ENCODE data around the gene ELMO2.
A peak's percentile ranks its signal among the peaks of the same experiment; 100 is the strongest.

ELMO2 gene

DNA sequence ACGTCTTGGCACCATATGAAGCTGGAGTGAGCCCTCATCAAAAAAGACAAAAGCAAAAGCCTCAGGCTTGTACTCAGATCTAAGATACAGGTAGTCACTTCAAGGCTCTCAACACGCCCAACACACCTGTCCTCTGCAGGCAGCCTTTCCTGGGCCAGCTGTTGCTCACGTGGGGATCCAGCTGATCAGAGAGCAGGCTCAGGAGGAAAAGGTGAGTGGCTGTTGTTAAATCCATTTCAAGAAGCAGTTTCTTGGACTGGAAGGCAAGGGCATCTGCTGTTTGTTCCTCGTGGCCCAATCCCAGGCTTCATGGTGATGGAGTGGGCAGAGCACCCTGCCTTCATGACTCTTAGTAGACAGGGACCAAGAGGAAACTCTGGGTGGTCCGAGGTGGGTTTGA lies 39.6 kb downstream of the ELMO2 start:
- no peak for DNase-seq

DNA sequence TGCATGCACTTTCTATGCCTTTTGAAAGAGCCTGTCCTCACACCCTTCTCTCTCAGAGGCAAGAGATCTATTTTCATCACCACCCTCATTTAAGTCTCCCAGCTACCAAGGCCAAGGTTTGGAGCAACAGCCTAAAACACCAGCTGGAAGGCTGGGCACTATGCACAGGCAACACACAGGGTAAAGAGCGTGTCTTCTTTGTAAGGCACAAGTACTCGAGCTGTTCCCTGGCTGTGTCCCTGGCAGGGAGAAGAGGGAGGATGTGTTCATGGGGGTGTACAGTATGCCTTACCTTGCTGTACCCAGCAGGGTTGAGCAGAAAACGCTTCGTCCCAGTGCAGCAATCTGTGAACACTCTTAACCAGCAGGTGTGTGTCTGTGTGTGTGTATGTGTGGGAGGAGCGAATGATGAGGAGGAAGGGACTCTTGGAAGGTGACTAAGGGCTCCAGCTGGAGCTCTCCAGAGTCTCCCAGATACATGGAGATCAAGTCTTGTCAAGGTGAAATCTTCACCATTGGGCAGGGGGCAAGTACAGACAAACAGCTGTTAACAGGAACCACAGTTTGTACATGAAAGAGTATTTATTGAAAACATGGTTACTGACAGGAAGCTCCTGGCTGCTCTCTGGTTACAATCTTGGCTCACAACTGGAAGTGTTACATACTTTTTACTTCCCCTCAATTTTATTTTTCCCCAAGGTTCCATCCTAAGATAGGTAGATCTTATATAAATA lies 40.8 kb downstream of the ELMO2 start:
- DNase-seq = peak; percentile 45

DNA sequence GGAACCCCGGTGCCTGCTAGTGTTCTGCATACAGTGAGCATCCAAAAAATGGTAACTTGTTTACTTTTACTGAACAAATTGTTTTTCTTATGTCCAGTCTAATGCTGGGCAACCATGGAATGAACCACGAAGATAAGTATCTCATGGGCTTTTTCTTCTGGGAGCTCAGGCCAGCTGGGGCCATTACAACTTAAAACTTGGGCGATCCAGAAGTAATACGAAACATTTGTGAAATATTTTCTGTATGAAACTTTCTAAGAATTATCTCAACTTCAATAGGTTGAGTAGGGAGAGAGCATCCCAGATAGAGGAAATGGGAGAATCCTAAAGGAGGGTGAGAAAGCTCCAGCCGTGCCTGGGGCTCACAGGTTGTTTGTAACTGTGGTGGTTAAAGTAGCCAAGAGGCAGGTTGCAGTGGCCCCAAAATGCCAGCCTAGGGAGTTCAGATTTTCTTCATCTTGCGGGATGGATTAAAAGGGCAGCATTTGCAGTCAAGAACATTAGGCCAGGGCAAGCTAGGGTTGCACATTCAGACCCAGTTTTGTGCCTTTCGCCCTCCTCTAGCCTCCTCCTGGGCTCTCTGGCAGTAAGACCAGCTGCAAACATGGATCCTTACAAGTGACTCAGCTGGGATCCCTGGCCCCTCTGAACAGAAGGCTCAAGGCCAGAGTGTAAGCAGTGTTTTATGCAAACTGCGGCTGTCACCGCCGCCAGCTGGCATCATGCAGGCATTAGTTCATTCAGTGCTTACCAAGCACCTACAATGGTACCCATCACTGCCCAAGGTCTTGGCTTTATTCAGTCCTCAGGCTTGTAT lies 41.5 kb downstream of the ELMO2 start:
- no peak for DNase-seq

DNA sequence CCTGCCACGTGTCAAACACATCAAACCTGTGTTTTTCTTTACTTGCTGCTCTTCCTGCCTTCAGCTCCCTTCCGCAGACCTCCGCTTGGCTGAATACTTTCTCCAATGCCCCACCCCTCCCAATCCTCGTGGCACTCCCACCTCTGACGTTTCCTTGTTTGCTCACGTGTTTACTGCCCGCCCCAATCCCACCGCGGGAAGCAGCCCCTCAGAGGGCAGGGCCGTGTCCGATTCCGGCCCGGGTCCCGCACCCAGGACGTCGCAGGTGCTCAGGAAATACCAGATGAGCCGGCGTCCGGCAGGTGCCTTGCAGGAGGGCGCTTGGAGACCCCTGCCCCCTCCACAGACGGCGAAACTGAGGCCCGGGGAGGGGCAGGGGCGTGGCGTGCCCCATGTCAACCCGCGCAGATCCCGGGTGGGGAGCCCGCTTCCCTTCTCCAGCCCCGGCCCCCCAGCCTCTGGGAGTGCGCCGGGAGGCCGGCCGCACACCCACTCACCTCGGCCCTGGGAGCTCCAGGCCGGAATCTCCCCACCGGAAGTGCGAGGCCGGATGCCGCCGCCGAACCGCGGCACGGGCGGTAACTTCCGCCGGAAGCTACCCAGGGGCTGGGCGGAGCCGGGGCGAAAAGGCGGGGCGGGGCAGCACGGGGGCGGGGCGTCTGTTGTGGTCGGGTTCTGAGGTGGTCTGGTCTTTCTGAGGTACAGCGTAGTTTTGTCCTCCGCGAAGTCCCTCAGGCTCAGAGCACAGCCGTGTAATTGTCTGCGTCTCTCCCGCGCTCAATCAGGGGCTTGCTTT lies 42.3 kb downstream of the ELMO2 start:
- DNase-seq = peak; percentile 90

DNA sequence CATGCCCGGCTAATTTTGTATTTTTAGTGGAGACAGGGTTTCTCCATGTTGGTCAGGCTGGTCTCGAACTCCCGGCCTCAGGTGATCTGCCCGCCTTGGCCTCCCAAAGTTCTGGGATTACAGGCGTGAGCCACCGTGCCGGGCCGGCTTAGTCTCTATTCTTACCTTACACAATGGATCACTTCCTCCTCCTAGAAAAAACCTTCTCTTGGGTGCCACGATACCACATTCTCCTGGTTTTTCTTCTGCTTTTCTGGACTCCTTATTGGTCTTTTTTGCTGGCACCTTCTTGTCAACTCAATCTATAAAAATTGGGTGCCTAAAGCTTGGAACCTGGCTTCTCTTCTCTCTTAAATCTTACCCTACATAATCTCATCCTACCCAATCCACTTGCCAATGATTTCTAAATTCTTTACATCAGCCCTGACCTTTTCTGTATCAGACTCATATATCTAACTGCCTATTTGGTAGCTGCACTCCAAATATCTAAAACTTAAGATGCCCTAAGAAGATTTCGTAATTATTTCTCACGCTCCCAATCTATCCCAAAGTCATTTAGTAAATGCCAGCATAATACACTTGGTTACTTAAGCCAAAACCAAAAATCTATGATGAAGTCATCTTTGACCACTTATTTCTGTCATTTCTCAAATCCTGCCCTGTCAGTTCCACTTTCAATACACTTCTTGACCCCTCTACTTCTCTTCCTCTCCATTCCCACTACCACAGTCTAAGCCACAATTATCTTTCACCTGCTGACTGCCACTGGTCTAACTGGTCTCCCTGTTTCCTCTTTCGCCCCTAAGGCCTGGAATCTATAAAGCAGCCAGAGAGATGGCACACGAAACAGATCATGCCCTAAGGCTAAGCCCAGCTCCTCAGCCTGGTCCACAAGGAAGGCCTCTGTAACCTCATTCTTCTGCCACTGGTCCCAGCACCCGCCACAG lies 43.2 kb downstream of the ELMO2 start:
- no peak for DNase-seq

DNA sequence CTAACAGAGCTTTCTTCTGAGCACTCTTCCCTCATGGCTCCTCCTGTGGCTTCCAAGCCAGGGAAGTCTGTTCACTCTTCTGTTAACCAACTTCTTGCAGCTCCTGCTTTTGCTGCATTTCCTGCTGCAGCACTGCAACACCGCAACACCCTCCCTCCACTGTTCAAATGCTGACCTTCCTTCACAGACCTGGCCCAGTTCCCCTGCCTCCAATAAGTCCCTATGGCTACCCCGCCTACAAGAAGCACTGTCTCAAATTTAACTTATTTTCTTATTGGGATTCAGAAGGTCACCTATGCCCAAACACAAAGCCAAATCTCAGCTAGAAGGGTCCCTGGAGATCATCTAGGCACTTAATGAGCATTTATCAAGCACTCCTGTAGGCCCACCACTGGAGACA lies 44.6 kb downstream of the ELMO2 start:
- DNase-seq = no peak

DNA sequence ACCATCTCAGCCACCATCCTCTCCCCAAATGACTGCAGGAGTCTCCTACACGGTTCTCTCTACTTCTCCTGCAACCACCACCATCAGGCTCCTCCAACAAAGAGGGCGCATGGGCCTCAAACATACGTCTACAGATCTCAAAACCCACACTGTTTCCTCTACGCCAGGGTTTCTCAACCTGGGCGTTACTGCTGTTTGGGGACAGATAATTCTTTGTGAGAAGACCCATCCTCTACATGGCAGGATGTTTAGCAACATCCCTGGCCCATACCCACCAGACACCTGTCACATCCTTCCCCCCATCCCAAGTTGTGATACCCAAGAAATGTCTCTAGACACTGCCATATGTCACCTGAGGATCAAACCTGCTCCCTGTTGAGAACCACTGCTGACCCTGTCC lies 45.0 kb downstream of the ELMO2 start:
- DNase-seq = peak; percentile 60

DNA sequence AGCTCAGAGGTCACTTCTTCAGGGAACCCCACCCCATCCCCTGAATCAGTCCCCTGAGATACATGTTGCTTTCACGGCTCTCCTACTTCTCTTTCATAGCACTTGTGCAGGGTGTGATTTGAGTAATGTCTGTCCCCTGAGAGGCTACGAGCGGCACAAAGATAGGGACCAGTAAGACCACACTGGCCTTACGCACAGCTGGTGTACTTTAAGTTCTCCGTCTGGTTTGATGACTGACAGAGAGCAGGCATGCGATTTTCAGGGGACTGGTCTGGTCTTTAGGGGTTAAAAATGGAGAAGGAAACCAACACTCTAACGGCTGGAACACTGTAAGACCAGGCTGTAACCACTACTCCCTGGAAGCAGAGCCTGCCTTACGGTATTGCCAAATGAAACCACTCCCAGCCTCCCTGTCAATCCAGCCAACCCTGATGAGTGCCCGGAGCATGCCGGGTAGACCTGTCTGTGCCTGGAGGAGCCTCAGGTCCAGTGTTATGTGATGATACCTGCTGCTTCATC lies 47.1 kb downstream of the ELMO2 start:
- no peak for DNase-seq

DNA sequence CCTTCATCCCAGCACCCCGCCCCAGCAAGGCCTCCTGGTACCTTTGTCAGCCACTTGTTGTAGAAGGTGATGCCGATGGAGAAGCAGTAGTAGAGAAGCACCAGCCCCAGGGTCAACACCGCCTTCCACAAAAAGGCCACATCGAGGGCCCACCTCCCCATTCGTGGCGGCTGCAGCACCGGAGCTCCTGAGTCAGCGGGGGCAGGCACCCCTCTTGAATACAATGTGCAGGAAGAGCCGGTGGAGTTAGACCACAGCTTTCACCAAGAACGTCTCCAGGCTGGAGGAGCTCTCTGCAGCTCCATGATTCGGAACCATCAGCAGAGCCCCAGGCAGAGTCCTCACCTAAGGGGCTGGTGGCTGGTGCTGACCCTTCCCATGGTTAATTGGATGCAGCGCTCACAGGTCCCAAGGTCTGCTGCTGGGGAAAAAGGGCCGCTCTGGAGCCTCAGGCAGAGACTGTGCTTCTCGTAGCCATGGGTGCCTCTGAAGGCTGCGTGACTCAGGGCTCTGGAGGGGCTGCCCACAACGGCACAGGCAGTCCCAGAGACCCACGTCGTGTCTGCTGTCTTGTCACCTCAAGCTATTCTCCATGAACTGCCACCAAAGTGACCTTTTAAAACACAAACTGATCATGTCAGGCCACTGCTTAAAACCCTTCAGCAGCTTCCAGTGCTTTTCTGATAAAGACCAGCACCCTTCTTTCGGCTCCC lies 47.9 kb downstream of the ELMO2 start:
- DNase-seq = no peak

DNA sequence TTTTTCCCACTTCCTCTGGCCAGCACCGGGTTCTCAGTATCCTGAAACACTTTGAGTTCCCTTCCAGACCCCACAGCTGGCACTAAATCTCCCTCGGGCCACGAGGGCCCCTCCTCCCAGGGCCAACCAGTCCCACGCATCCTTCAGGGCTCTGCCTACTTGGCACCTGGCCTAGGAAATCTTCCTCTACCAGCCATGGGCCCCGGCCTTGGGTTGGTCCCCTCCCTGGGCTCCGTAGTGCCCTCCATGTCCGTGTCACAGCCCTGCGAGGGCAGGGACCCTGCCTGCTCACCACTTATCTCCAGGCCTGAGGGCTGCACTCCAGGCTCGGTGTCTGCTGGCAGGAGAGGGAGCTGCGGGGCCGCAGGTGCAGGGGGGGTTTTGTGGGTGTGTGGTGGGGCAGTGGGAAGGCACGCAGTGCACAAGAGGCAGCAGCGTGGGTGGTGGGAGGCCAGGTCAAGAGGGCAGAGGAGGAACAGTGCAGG lies 49.3 kb downstream of the ELMO2 start:
- DNase-seq = no peak

DNA sequence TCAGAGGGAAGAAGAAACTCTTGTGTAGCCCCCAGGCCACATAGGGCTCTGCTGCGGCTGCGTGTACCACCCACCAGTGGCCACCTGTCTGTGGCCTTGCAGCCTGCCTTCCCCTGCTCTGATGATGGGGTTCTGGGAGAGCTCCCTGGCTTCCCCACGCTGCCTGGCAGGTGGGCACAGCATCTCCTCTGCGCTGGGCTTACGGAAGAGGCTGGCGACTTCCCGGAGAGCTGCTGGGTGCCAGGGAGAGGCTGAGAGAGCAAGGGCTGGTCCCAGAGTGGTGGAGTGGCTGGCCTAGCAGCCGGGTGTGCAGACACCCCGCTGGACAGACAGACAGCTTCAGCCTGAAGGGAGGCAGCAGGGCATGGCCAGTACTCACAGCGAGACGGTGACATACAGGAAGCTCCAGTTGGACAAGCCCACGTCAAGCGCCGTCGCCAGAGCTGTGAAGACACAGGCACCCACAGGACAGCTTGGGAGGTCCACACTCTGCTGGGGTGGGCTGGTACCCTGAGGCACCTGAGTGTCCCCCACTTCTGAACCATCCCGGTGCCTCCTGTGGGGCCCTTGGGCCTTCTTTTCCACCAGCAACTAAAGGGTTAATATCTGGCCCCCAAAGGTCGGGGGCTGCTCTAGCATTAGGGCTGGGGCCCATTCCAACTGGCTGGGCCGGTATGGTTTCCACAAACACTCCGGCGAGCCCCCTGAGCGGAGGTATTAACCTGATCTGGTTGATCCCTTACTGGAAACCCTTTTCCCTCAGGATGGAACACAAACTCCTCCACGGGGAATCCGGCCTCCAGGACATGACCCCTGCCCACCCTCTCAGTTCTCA lies 50.0 kb downstream of the ELMO2 start:
- no peak for DNase-seq

DNA sequence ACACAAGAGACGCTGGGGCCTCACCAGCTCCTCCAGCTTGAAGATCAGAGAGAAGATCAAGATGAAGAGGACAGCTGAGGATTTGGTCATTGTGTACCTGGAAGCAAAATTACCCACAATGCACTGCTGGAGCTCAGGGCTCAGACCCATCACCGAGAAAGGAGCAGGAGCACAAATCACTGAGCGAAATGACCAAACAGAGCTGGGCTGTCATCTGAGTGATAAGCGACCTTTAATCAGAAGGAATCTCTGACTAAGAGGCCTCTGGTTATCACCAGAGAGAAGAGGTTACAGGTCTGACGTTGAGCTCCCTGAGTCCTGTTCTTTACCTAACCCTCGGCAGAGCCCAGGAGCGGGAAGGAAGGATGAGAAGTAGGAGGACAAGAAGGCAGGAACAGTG lies 50.6 kb downstream of the ELMO2 start:
- DNase-seq = no peak

DNA sequence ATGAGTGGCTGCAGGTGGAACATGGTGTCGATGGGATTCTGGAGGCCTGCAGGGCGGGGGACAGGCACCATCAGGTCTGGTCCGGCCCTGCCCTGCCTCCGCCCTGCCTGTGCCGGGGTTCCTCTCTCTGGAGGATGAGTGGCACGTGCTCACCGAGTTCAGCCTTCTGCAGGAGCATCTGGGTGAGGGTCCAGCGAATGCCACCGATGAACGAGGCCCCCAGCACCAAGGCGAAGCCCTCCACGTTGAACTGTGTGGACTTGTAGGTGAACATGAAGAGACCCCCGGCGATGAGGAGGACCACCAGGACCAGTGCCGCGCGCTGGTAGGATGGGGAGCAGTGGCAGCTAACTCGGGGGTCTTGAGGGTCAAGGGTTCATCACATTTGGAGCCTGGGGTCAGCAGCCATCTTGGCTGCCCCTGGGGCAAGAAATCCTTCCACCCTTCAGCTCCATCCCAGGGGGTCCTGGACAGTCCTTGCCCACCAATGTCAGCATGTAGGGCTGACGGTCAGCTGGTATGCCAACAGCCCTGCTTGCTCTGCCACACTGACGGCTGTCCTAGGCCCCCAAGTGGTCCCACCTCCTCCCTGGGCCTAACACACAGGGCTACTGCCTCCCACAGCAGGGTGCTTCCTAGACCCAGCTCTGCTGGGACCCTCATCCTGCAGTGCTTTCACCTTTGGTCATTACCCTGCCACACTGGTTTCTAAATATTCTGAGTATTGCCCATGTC lies 51.3 kb downstream of the ELMO2 start:
- no peak for DNase-seq

DNA sequence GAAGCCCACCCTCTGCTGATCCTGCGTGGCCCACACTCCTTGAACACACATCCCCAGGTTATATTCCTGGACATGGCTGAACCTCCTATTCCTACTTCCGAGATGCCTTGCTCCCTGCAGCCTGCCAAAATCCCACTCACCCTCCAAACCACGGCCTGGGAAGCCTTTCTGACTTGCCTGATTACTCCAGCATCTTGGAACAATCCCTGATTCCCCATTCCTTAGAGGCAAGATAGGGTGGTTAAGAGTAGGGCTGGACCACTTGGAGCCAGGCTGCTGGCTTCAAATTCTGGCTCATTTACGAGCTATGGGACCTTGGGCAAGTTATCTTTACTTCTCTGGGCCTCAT lies 52.2 kb downstream of the ELMO2 start:
- no peak for DNase-seq

DNA sequence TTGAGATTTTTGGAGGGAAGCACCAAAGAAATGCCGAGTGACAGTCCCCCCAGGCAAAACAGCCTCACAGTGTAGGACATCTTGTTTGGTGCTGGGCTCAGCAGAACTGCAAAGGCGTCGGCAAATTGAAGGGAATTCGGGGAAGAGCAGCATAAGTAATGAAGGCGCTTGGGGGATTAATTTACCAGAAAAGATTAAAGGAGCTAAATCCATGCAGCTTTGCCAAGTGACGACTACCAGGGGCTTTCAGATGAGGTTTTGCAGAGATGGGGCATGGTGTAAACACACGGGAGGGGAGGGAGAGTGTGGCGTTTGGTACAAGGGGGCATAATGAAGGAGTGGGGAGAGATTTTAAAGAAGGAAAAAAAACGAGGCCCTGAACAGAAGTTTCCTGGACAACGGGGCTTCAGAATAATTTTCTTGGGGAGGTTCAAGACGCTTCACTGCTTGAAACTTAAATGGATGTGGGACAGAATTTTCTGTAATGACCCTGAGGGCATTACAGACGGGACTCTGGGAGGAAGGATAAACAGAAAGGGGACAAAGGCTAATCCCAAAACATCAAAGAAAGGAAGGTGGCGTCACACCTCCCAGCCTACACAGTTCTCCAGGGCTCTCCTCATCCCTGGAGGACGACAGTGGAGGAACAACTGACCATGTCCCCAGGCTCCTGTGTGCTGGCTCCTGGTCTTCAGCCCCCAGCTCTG lies 52.8 kb downstream of the ELMO2 start:
- DNase-seq = no peak

DNA sequence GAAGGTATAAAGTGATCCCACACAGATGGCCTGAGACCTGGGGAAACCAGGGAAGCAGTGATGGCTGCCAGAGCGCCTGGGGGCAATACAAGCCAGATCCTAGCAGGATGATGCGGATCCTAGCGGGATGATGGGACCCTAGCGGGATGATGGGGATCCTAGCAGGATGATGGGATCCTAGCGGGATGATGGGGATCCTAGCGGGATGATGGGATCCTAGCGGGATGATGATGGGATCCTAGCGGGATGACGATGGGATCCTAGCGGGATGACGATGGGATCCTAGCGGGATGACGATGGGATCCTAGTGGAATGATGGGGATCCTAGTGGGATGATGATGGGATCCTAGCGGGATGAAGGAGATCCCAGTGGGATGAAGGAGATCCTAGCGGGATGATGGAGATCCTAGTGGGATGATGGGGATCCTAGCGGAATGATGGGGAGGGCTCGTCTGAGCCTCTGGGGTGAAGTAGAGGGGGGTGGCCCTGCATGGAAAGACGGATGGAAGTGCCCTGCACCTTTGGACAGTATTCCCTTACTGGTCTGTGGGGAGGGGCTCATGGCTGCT lies 54.0 kb downstream of the ELMO2 start:
- no peak for DNase-seq

DNA sequence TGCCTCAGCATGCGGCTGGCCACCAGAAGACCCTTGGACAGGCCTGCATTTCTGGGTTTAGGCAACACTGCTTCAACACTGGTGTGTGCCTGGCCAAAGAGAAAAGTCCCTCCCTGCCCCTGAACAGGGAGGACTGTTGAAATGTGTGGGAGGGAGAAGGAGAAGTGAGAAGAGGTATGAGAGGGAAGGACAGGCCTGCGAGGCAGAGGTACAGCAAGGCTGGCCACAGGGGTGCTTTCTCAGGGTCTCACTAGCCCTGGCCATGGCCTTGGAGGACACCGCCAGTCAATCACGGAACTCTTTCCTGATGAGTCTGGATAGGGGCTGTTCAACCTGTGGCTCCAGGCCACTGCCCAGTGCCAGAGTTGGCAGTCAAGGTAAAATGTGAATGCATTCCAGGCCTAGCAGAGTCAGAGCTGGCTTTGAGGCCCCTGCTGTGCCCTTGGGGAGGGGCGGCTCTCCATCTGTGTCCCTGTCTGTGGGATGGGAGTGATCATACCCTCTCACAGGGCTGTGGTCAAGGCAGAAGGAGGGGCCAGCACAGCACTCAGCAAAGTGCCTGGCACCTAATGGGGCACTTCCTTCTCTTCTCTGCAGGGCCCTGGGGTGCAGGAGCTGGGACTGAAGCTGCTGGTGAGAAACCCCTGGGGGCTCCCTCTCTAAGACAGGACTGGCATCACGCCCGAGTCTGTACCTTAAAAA lies 54.9 kb downstream of the ELMO2 start:
- no peak for DNase-seq

DNA sequence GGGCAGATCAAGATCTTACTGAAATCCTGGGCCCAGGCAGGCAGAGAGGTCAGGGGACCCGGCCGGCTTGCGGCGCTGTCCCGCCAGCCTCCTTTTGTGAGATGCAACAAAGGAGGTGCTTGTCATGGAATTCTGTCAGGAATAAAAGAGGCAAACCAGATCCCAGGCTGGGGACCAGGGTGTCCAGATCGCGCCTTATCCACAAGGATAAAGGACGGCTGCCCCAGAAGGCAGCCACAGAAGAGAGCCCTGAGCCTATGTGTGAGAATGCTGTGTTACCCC lies 55.5 kb downstream of the ELMO2 start:
- no peak for DNase-seq

Data from CD4-positive, alpha-beta T cell treated with Interleukin-17A for 1 hour (primary cell).